ENCODE data around the gene ZDHHC12.

The ZDHHC12 gene

GRCh38 chr9:128729766-128730517 is 6.0 kb upstream of the ZDHHC12 start:
- DNase-seq (ENCODE audit: low read depth in 2 of 2), result no peak

- DNase-seq (ENCODE audit: low read depth in 2 of 2), result no peak
These were observed 5.4 kb upstream of the ZDHHC12 start for GRCh38 chr9:128729302-128729701.

GRCh38 chr9:128728298-128728697 is 4.4 kb upstream of the ZDHHC12 start:
- no peak for DNase-seq (ENCODE audit: low read depth in 2 of 2)

- DNase-seq (ENCODE audit: low read depth in 2 of 2), result no peak
These were observed 3.8 kb upstream of the ZDHHC12 start for GRCh38 chr9:128727640-128728248.

- peak; percentile 19 to 29 for DNase-seq (ENCODE audit: low read depth in 2 of 2)
These were observed 851 bp upstream of the ZDHHC12 start for GRCh38 chr9:128724744-128725211.

GRCh38 chr9:128723352-128723865 is 518 bp downstream of the ZDHHC12 start:
- DNase-seq (ENCODE audit: low read depth in 2 of 2), result no peak

- no peak for DNase-seq (ENCODE audit: low read depth in 2 of 2)
These were observed 1.3 kb downstream of the ZDHHC12 start for GRCh38 chr9:128722380-128723351.

- DNase-seq (ENCODE audit: low read depth in 2 of 2), result no peak
These were observed 2.4 kb downstream of the ZDHHC12 start for GRCh38 chr9:128721487-128722010.

- DNase-seq (ENCODE audit: low read depth in 2 of 2), result no peak
These were observed 3.0 kb downstream of the ZDHHC12 start for GRCh38 chr9:128720841-128721486.

- no peak for DNase-seq (ENCODE audit: low read depth in 2 of 2)
These were observed 3.9 kb downstream of the ZDHHC12 start for GRCh38 chr9:128719919-128720605.

- no peak for DNase-seq (ENCODE audit: low read depth in 2 of 2)
These were observed 5.5 kb downstream of the ZDHHC12 start for GRCh38 chr9:128718475-128718874.

GRCh38 chr9:128718047-128718446 is 5.9 kb downstream of the ZDHHC12 start:
- DNase-seq (ENCODE audit: low read depth in 2 of 2), result no peak

- DNase-seq (ENCODE audit: low read depth in 2 of 2), result no peak
These were observed 7.2 kb downstream of the ZDHHC12 start for GRCh38 chr9:128716581-128717254.

- DNase-seq (ENCODE audit: low read depth in 2 of 2), result no peak
These were observed 8.5 kb downstream of the ZDHHC12 start for GRCh38 chr9:128715436-128715750.

- no peak for DNase-seq (ENCODE audit: low read depth in 2 of 2)
These were observed 9.1 kb downstream of the ZDHHC12 start for GRCh38 chr9:128714586-128715435.

- no peak for DNase-seq (ENCODE audit: low read depth in 2 of 2)
These were observed 9.9 kb downstream of the ZDHHC12 start for GRCh38 chr9:128713941-128714573.

GRCh38 chr9:128713411-128713780 is 10.5 kb downstream of the ZDHHC12 start:
- no peak for DNase-seq (ENCODE audit: low read depth in 2 of 2)

- no peak for DNase-seq (ENCODE audit: low read depth in 2 of 2)
These were observed 11.2 kb downstream of the ZDHHC12 start for GRCh38 chr9:128712451-128713410.

Measured in stimulated activated CD8-positive, alpha-beta memory T cell treated with anti-CD3 and anti-CD28 coated beads, Interleukin-15, amount 100 ng/mL, for 48 hours (primary cell).